BJ (cell line): ENCODE data around the gene SLC16A1. TPM values are rescaled to one million over a fixed set of nuclear protein-coding genes. Genes with fewer than 3 reads are reported as not detected.
"Not testable (repeated sequence)": the region's sequence is repeated elsewhere in the genome, so short reads cannot be mapped to it uniquely, and the experiment has no call there.

Source experiments
- CTCF ChIA-PET: fragments of 350-600 bp; formaldehyde crosslinking; extraction: SDS; loops from one replicate; lab custom pipeline; 2021; ENCODE audit warnings: antibody characterized with exemption, inconsistent platforms; lab: Yijun Ruan, JAX
- POLR2A ChIA-PET: fragments of 300-600 bp; sonication (Branson Sonifier 250); formaldehyde crosslinking; extraction: SDS; loops from one replicate; lab custom pipeline; 2021; ENCODE audit warnings: antibody characterized with exemption; lab: Charles Lee
- DNase-seq: peaks from one replicate; pipeline ENCODE4 v3.0.0-alpha.2; 2011; ENCODE audit warnings: low read depth
- H3K27me3 ChIP-seq: 2 replicates; pipeline ENCODE4 v1.6.0; 2011; ENCODE audit warnings: low read length; ENCODE audit not compliant: control insufficient read depth, insufficient read depth
- H3K36me3 ChIP-seq: 2 replicates; pipeline ENCODE4 v1.5.1; 2011; ENCODE audit warnings: low read length; ENCODE audit not compliant: control insufficient read depth, insufficient read depth
- H3K4me3 ChIP-seq: 2 replicates; pipeline ENCODE4 v1.5.1; 2011; ENCODE audit warnings: low read depth, mild to moderate bottlenecking, control low read depth, low read length
- CTCF ChIP-seq: IDR thresholded peaks from 2 replicates; pipeline ENCODE4 v1.5.1; 2011; ENCODE audit warnings: low read depth, mild to moderate bottlenecking, control low read depth, inconsistent platforms, low read length, moderate library complexity; ENCODE audit not compliant: insufficient read depth
- polyA plus RNA-seq: library from polyadenylated mRNA; depleted of rRNA; stranded (reverse); fragments of >200 nt; gene quantifications from 2 replicates; pipeline ENCODE4 v1.2.3, GENCODE V29; 2011

Gene SLC16A1
- polyA plus RNA-seq, 1 experiment = 57.6 TPM

- POLR2A ChIA-PET = no interaction called here
- DNase-seq = no peak
- CTCF ChIA-PET = interaction anchor here (3.0 kb wide), 1 partner anchor 13 kb away, joined by 10 read pairs; no protein-coding TSS in a partner anchor
- H3K36me3 ChIP-seq = no peaks in the 10 kb centered on the region
- no peaks in the 10 kb centered on the region for H3K27me3 ChIP-seq
- H3K4me3 ChIP-seq = no peak overlapping the region
- TF ChIP-seq CTCF = no peak
Observed at GRCh38 chr1:112894010-112894292, 62.0 kb downstream of the SLC16A1 start.

- ChIA-PET CTCF (interaction anchor here (1.7 to 3.0 kb wide), 3 partner anchors 11 to 148 kb away, joined by 5 to 10 read pairs (median 8); no protein-coding TSS in a partner anchor), POLR2A (no interaction called here)
- H3K4me3 ChIP-seq = no peak overlapping the region
- no peaks in the 10 kb centered on the region for H3K27me3 ChIP-seq
- no peak for DNase-seq
- no peak for TF ChIP-seq CTCF
- no peaks in the 10 kb centered on the region for H3K36me3 ChIP-seq
Observed at GRCh38 chr1:112893288-112894009, 62.5 kb downstream of the SLC16A1 start.

GRCh38 chr1:112889906-112890305 lies 66.1 kb downstream of the SLC16A1 start:
- CTCF ChIA-PET = interaction anchor here (0.6 kb wide), 1 partner anchor 168 kb away, joined by 3 read pairs; no protein-coding TSS in a partner anchor
- H3K36me3 ChIP-seq, H3K27me3 ChIP-seq, DNase-seq, H3K4me3 ChIP-seq, POLR2A ChIA-PET: not testable (repeated sequence)

- CTCF ChIA-PET = interaction anchor here (0.5 to 1.6 kb wide), 6 partner anchors 9 to 169 kb away, joined by 3 to 5 read pairs (median 3); no protein-coding TSS in a partner anchor
- POLR2A ChIA-PET = no interaction called here
- TF ChIP-seq CTCF = no peak
Observed at GRCh38 chr1:112889052-112889768, 66.8 kb downstream of the SLC16A1 start.

GRCh38 chr1:112888630-112889029 lies 67.4 kb downstream of the SLC16A1 start:
- ChIA-PET CTCF (interaction anchor here (0.5 to 1.6 kb wide), 4 partner anchors 8 to 154 kb away, joined by 3 to 5 read pairs (median 3); no protein-coding TSS in a partner anchor), POLR2A (no interaction called here)
- no peak for TF ChIP-seq CTCF
- H3K36me3 ChIP-seq = no peaks in the 10 kb centered on the region
- H3K27me3 ChIP-seq = no peaks in the 10 kb centered on the region
- no peak overlapping the region for H3K4me3 ChIP-seq
- DNase-seq = no peak

More at GRCh38 chr1:112889052-112889768, 66.8 kb downstream of the SLC16A1 start:
- Histone ChIP-seq H3K36me3 (no peaks in the 10 kb centered on the region), H3K4me3 (no peak overlapping the region), H3K27me3 (no peaks in the 10 kb centered on the region)
- no peak for DNase-seq
